Motor neuron (in vitro differentiated cells): ENCODE results near the gene NT5DC4. TPM values are rescaled to one million over a fixed set of nuclear protein-coding genes. Genes with fewer than 3 reads are reported as not detected.

Experiments
- ATAC-seq, 8 experiments: fragments of 200-7000 bp; cut with Tn5 transposase; replicated peaks in 6 of 8; 2 replicates each; pipeline ENCODE4 v1.8.0; 2021; ENCODE audit warnings: mild to moderate bottlenecking in 8 of 8, moderate library complexity in 8 of 8
- H3K27ac ChIP-seq, 2 donors: fragments of 250-450 bp; sonication (Bioruptor Pico); 2 replicates each; pipeline ENCODE4 v1.9.0; 2021; ENCODE audit warnings: antibody characterized with exemption in 2 of 2, mild to moderate bottlenecking in 2 of 2, moderate library complexity in 1 of 2
- H3K4me1 ChIP-seq, 2 donors: fragments of 250-450 bp; sonication (Bioruptor Pico); replicated peaks in 1 of 2; 2 replicates each; pipeline ENCODE4 v1.6.1; 2021; ENCODE audit warnings: antibody characterized with exemption in 2 of 2, mild to moderate bottlenecking in 2 of 2, moderate library complexity in 1 of 2
- H3K4me3 ChIP-seq, 5 donors: fragments of 250-450 bp; sonication (Bioruptor Pico); 2 replicates each; pipeline ENCODE4 v1.9.0; 2021; ENCODE audit warnings: antibody characterized with exemption in 5 of 5, mild to moderate bottlenecking in 5 of 5, moderate library complexity in 4 of 5
- WGBS, 10 experiments: fragments of 450-650 bp; shearing (Covaris generic); methylation state at CpG; one replicate each; pipeline ENCODE4 v1.0.0; 2022; 5-methylcytosine and 5-hydroxymethylcytosine counted together
- in situ Hi-C, 9 experiments: fragments of 400-800 bp; cut with MboI; loops; one replicate each; pipeline ENCODE4 v1.15.0; 2021; ENCODE audit warnings: low sequenced_read_pairs in 9 of 9, low pct_unique_long_range_greater_than_20kb in 2 of 9; ENCODE audit not compliant: unreplicated experiment in 9 of 9
- total RNA-seq, 8 experiments: library from RNA; unstranded; fragments of 300-600 nt; gene quantifications; 2 replicates each; pipeline versions ENCODE4 v1.2.3 to v1.2.4, GENCODE V29; 2022

Gene NT5DC4
- total RNA-seq, 8 experiments from 2014 or later, result 0.09 to 0.52 (median 0.33) TPM; not detected in 4

- Histone ChIP-seq H3K4me1 (peaks cover 0 to 3% of the 10 kb centered on the region in 2 donors), H3K4me3 (no peak overlapping the region), H3K27ac (no peak overlapping the region)
- in situ Hi-C loops, result loop anchor here in 5 of 9 experiments (10.0 to 25.0 kb wide), 5 partner anchors 90 to 210 kb away; partner anchors contain the start of gene SLC20A1 (in 1 of the 5)
- 0 to 95% (median 80%) methylated on average over 1 to 9 of the region's 19 CpGs; no CpG with 5 or more reads in 3 of the 10 experiments for WGBS, 10 experiments
- ATAC-seq, result no peak
These were observed 6.6 kb downstream of the NT5DC4 start for GRCh38 chr2:112727276-112728028.

- peaks cover 0 to 3% of the 10 kb centered on the region in 2 donors for H3K4me1 ChIP-seq
- in situ Hi-C loops, result loop anchor here in 5 of 9 experiments (10.0 to 25.0 kb wide), 5 partner anchors 91 to 209 kb away; partner anchors contain the start of gene SLC20A1 (in 1 of the 5)
These were observed 7.2 kb downstream of the NT5DC4 start for GRCh38 chr2:112728029-112728362.

GRCh38 chr2:112728378-112729175, 7.8 kb downstream of the NT5DC4 start:
- H3K4me1 ChIP-seq, result peaks cover 0 to 3% of the 10 kb centered on the region in 2 donors
- WGBS, 10 experiments, result 32 to 93% (median 51%) methylated on average over 1 to 5 of the region's 11 CpGs; no CpG with 5 or more reads in 2 of the 10 experiments
- no peak overlapping the region for H3K27ac ChIP-seq
- no peak overlapping the region for H3K4me3 ChIP-seq
- in situ Hi-C loops, result loop anchor here in 5 of 9 experiments (10.0 to 25.0 kb wide), 5 partner anchors 91 to 209 kb away; partner anchors contain the start of gene SLC20A1 (in 1 of the 5)
- no peak for ATAC-seq

More at GRCh38 chr2:112728029-112728362, 7.2 kb downstream of the NT5DC4 start:
- ATAC-seq, result no peak
- WGBS, 10 experiments, result 50 to 63% methylated on average over 2 to 3 of the region's 4 CpGs; no CpG with 5 or more reads in 8 of the 10 experiments
- H3K4me3 ChIP-seq, result no peak overlapping the region
- H3K27ac ChIP-seq, result no peak overlapping the region

GRCh38 chr2:112730216-112730615, 9.4 kb downstream of the NT5DC4 start:
- no peak for ATAC-seq
- in situ Hi-C loops, result loop anchor here in 6 of 9 experiments (10.0 to 25.0 kb wide), 5 partner anchors 93 to 207 kb away; partner anchors contain the start of gene SLC20A1 (in 1 of the 6)
- Histone ChIP-seq H3K4me1 (peaks cover 0 to 3% of the 10 kb centered on the region in 2 donors), H3K27ac (no peak overlapping the region), H3K4me3 (no peak overlapping the region)
- 73 to 100% (median 95%) methylated on average over 1 to 6 of the region's 8 CpGs; no CpG with 5 or more reads in 3 of the 10 experiments for WGBS, 10 experiments

- no peak overlapping the region for H3K27ac ChIP-seq
- WGBS, 10 experiments, result 33 to 94% (median 72%) methylated on average over 1 to 5 of the region's 5 CpGs; no CpG with 5 or more reads in 1 of the 10 experiments
- ATAC-seq, result peak in 1 of 8 experiments; percentile 3
- peaks cover 0 to 3% of the 10 kb centered on the region in 2 donors for H3K4me1 ChIP-seq
- no peak overlapping the region for H3K4me3 ChIP-seq
- in situ Hi-C loops, result loop anchor here in 6 of 9 experiments (10.0 to 25.0 kb wide), 5 partner anchors 93 to 207 kb away; partner anchors contain the start of gene SLC20A1 (in 1 of the 6)
These were observed 10.0 kb downstream of the NT5DC4 start for GRCh38 chr2:112730791-112731190.

GRCh38 chr2:112731479-112731878, 10.7 kb downstream of the NT5DC4 start:
- H3K4me1 ChIP-seq, result peaks cover 0 to 1% of the 10 kb centered on the region in 2 donors
- no peak overlapping the region for H3K4me3 ChIP-seq
- no peak for ATAC-seq
- 25 to 88% (median 67%) methylated on average over 1 to 2 of the region's 2 CpGs; no CpG with 5 or more reads in 3 of the 10 experiments for WGBS, 10 experiments
- H3K27ac ChIP-seq, result no peak overlapping the region
- in situ Hi-C loops, result loop anchor here in 6 of 9 experiments (10.0 to 25.0 kb wide), 5 partner anchors 94 to 206 kb away; partner anchors contain the start of gene SLC20A1 (in 1 of the 6)

- WGBS, 10 experiments, result 60 to 100% methylated on average over 1 of the region's 4 CpGs; no CpG with 5 or more reads in 8 of the 10 experiments
- H3K27ac ChIP-seq, result no peak overlapping the region
- no peaks in the 10 kb centered on the region for H3K4me1 ChIP-seq
- in situ Hi-C loops, result loop anchor here in 6 of 9 experiments (10.0 to 25.0 kb wide), 5 partner anchors 96 to 204 kb away; partner anchors contain the start of gene SLC20A1 (in 1 of the 6)
- H3K4me3 ChIP-seq, result no peak overlapping the region
- ATAC-seq, result peak in 2 of 8 experiments; percentile 65 to 94
These were observed 12.6 kb downstream of the NT5DC4 start for GRCh38 chr2:112733456-112733855.

GRCh38 chr2:112733871-112734270, 13.1 kb downstream of the NT5DC4 start:
- Histone ChIP-seq H3K4me3 (no peak overlapping the region), H3K4me1 (no peaks in the 10 kb centered on the region), H3K27ac (no peak overlapping the region)
- 56 to 100% (median 93%) methylated on average over 1 of the region's 1 CpG; no CpG with 5 or more reads in 4 of the 10 experiments for WGBS, 10 experiments
- ATAC-seq, result no peak
- in situ Hi-C loops, result loop anchor here in 6 of 9 experiments (10.0 to 25.0 kb wide), 5 partner anchors 97 to 203 kb away; partner anchors contain the start of gene SLC20A1 (in 1 of the 6)

- Histone ChIP-seq H3K4me1 (no peaks in the 10 kb centered on the region), H3K4me3 (no peak overlapping the region), H3K27ac (no peak overlapping the region)
- in situ Hi-C loops, result loop anchor here in 6 of 9 experiments (10.0 to 25.0 kb wide), 5 partner anchors 100 to 200 kb away; partner anchors contain the start of gene SLC20A1 (in 1 of the 6)
- ATAC-seq, result no peak
- 67 to 100% (median 79%) methylated on average over 1 of the region's 1 CpG; no CpG with 5 or more reads in 4 of the 10 experiments for WGBS, 10 experiments
These were observed 16.9 kb downstream of the NT5DC4 start for GRCh38 chr2:112737542-112738232.

GRCh38 chr2:112740527-112740926, 19.7 kb downstream of the NT5DC4 start:
- WGBS, 10 experiments, result 60 to 100% (median 100%) methylated on average over 1 to 5 of the region's 7 CpGs; no CpG with 5 or more reads in 1 of the 10 experiments
- in situ Hi-C loops, result loop anchor here in 5 of 9 experiments (25.0 kb wide), 4 partner anchors 103 to 197 kb away; partner anchors contain the start of gene SLC20A1 (in 1 of the 5)

GRCh38 chr2:112749755-112750559, 29.1 kb downstream of the NT5DC4 start:
- in situ Hi-C loops, result loop anchor here (10.0 to 25.0 kb wide), 5 partner anchors 113 to 195 kb away; partner anchors contain the start of gene SLC20A1 (in 1 of the 9)
- WGBS, 10 experiments, result 42 to 89% (median 61%) methylated on average over 2 to 6 of the region's 9 CpGs; no CpG with 5 or more reads in 3 of the 10 experiments

More at GRCh38 chr2:112740527-112740926, 19.7 kb downstream of the NT5DC4 start:
- Histone ChIP-seq H3K4me1 (no peaks in the 10 kb centered on the region), H3K4me3 (no peak overlapping the region), H3K27ac (no peak overlapping the region)
- no peak for ATAC-seq

More at GRCh38 chr2:112749755-112750559, 29.1 kb downstream of the NT5DC4 start:
- ATAC-seq, result peak; percentile 92 to 97 (median 95)
- Histone ChIP-seq H3K27ac (no peak overlapping the region), H3K4me1 (peaks cover 6 to 8% of the 10 kb centered on the region in 2 donors), H3K4me3 (no peak overlapping the region)
